NCI-H226 (cell line): ENCODE results near the gene LMTK3.
A peak's percentile ranks its signal among the peaks of the same experiment; 100 is the strongest.

ENCODE experiments used
- DNase-seq: peaks from one replicate; pipeline ENCODE4 v3.0.0-alpha.2; 2015

The LMTK3 gene

DNA sequence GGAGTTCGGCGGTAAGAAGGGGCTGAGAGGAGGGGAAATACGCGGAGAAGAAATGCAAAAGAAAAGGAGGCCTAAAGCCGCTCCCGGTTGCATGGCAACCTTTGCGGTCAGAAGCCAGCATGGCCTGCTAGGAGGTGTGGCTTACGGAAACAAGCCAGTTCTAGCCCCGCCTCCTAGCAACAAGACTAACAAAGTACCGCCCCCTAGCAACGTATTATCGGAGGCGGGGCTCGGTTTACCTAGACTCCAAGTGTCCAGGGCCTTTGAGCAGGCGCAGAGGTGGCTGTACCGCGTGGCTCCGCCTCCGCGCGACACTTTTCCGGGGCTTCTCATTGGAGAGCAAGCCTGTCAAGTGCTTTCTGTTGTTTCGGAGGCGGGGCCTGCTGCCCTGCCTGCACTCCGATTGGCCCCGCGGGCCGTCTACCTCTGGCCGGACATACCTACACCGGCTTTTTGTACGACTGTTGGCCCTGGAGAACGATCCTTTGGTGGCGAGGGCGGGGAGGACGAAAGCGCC, 42.8 kb downstream of the LMTK3 start:
- peak; percentile 100 for DNase-seq

DNA sequence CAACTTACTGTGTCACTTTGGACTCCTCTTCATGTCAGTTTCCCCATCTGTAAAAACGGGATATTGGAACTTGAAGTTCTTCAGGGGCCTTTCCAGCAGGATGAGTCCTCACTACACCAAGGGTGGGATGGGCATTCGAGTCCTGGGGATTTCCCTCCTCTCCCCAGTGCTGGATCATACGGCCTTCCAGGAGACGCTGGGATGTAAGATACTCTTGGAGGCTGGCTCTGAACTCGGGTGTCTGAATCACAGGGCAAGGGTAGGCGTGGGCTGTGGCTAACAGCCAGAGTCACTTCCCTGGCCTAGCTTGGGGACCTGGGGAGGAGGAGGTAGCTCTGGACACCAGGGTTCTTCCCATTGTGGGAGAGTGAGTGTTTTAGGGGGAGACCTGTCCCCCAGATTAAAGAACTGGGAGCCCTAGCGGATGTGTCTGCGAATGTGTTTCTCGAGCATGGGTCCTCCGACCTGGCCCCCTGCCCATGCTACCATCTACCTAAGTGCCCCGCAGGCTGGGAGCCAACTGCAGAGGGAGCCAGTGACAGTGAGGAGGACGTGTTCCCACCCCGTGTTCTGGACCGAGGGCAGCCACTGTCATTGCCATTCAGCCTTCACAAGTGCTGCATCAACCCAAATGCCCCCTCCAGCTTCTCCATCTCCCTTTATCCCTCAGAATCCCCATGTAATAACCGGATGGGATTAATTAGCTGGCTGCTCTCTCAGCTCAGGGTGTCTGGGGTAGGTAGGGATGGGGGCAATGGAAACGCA, 44.9 kb downstream of the LMTK3 start:
- peak; percentile 35 for DNase-seq

DNA sequence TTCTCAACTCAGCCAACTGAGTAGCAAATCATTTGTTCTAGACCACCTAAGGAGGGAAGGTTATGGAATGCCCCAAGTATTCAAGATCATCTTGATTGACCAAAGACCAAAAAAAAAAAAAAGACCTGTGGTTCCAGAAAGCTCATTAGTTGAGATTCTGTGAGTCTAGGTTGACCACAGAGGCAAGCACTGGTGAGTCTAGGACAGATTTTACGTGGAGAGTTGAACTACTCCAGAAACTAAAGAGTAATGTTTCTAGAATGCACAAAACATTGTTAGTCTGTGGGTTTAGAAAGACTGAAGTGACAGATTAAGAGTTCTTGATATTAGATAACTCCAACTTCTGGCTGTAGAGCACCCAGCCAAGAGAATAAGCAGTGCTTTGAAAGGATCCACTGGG, 46.4 kb downstream of the LMTK3 start:
- no peak for DNase-seq

DNA sequence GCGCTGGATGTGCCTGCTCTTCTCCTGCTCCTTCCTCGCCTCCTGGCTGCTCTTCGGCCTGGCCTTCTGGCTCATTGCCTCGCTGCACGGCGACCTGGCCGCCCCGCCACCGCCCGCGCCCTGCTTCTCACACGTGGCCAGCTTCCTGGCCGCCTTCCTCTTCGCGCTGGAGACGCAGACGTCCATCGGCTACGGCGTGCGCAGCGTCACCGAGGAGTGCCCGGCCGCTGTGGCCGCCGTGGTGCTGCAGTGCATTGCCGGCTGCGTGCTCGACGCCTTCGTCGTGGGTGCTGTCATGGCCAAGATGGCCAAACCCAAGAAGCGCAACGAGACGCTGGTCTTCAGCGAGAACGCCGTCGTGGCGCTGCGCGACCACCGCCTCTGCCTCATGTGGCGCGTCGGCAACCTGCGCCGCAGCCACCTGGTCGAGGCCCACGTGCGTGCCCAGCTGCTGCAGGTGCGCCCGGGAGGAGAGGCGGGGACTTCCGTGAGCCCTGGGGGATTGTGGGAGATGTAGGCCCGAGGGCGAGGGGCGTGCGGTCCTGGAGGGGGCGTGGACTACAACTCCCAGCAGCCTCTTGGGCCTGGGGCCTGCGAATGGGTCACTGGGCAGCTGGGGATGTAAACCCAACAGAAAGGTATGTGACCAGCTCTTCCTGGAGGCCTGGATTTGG, 49.5 kb downstream of the LMTK3 start:
- DNase-seq = no peak

DNA sequence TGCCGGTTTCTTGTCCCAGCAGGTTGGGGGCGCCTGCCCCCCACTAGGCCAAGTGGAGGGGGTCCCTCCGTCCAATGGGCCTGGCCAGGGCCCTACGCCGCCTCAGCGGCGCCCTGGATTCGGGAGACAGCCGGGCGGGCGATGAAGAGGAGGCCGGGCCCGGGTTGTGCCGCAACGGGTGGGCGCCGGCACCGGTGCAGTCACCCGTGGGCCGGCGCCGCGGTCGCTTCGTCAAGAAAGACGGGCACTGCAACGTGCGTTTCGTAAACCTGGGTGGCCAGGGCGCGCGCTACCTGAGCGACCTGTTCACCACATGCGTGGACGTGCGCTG, 50.0 kb downstream of the LMTK3 start:
- no peak for DNase-seq

DNA sequence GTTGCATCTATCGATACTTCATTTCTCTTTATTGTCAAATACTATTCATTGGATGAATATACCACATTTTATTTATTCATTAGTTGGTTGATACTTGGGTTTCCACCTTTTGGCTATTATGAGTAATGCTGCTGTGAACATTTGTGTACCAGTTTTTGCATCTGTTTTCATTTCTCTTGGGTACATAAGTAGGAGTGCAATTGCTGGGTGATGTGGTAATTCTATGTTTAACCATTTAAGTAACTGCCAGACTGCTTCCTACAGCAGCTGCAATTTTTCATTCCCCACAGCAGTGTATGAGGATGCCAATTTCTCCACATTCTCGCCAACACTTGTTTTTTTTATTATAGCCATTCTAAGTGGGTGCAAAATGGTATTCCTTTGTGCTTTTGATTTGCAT, 53.6 kb downstream of the LMTK3 start:
- DNase-seq = no peak

DNA sequence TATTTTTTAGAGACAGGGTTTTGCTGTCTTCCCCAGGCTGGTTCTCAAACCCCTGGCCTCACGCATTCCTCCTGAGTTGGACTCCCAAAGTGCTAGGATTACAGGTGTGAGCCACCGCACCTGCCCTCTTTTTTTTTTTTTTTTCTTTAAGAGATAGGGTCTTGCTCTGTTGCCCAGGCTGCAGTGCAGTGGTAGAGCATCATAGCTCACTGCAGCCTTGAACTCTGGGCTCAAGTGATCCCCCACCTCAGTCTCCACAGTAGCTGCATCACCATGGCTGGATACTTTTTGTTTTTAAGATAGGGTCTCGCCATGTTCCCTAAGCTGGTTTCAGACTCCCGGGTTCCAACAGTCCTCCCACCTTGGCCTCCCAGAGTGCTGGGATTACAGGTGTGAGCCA, 54.8 kb downstream of the LMTK3 start:
- DNase-seq = no peak

DNA sequence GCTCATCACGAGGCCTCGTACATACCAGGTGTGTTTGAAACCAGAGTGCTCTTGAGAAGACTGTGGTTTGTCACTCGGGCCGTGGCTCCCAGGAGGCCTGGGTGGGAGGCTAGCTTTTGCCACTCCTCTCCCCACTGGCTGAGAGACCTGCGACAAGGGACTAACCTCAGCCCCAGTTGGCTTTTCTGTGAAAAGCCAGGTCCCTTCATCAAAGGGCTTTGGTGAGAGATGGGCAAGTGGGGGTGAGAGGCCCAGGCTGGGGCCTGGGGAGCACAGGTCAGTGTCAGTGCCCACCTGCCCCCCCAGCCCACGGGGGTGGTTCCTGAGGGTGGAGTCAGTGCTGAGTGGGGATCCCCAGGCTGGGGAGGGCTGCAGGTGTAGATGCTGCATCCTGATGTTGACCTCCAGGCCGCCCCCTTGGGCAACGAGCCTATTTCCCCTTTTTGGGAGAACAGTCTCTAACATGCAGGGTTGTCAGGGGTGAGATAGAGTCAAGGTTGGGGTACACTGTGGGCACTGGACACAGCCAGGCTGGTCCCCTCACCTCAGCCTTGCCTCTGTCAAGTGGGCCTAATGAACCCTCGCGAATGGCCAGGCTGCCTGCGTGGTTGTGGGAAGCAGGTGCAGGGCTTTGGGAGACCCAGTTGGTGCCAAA, 55.6 kb downstream of the LMTK3 start:
- no peak for DNase-seq

DNA sequence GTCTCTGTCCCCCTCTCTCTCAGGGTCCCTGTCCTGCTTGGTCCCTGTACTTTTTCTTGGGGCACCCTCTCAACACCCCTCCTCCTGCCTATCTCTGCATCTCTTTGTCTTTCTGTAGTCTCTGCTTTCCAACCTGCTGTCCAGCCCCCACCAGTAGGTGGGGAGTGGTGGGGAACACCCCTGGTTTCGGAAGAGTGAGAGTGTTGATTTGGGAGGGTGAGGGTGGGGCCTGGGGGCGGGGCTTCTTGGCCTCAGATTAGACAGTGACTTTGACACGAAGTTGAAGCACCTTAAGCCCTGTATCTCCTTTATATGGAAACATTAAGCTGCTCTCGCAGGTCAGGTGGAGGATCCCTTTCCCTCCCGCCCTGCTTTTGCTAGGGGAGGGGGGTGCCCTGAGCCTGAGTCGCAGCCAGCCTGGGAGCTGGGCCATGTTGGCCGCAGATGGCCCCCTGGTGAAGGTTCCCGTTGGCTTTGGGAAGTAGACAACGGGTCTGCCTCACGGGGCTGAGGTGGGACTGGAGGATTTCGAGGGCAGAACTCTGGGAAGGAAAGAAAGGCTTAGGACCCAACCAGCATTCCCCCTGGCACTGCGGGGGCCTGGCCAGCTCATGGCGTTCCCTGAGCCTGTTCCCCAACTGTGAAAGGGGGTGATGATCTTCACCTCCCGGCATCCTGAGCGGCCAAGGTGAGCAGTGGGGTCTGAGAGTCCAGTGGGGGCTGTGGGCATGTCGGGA, 56.3 kb downstream of the LMTK3 start, which contains the start of gene KCNJ14:
TSS of gene KCNJ14 (plus strand) at position 404 of the 737 bp plus-strand sequence. CDS start 6,151 bp downstream, outside the sequence.
- DNase-seq = no peak

DNA sequence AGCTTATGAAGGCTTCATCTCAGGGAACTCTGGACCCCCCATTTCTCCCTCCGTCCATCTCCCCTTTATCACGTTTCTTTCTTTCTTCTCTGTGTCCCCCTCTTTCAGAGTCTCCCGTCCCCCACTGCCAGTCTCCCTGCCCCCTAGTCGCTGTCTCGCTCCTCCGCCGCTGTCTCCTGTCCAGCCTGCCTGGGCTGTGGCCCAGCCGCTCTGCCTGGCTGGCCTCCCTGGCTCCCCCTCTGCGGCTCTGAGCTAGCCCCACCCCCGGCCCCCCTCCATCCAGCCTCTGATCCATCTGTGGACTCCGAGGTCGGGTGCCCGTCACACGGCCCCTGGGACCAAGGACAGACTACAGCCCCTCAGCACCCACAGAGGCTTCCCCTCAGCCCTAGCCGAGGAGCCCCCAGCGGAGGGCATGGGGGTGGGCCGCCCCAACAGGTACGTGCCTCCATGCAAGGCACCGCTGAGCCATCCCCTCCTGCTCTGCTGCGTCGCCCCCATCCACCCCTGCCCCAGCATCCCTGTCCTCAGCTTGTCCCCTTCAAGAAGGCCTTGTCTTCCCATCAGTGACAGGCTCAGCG, 57.4 kb downstream of the LMTK3 start:
- DNase-seq = no peak

DNA sequence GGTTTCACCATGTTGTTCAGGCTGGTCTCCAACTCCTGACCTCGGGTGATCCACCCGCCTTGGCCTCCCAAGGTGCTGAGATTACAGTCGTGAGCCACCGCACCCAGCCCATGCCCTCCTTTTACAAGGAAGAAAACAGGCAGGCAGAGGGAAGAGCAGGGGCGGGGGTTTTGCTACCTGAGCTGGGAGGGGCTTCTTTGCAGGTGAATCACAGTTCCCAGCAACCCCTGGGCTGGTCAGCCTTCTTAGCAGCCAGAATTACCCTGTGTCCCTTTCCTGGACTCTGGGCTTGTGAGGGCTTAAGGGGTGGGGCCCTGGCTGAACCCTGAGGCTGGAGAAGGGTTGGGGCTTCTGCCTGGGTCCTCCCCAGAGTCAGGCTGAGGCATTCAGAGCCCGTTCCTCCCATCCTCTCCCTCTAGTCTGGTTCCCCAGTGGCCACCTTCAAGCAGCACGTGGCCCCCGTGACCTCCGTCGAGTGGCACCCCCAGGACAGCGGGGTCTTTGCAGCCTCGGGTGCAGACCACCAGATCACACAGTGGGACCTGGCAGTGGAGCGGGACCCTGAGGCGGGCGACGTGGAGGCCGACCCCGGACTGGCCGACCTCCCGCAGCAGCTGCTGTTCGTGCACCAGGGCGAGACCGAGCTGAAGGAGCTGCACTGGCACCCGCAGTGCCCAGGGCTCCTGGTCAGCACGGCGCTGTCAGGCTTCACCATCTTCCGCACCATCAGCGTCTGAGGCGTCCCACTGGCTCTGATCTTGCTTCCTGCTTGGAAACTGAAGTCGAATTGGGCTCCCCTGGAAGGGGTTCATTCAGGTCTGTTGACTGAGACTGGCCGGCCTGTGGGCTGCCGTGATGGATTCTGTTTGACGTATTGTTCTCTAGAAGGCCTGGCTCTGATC, 59.1 kb downstream of the LMTK3 start:
- DNase-seq = no peak

DNA sequence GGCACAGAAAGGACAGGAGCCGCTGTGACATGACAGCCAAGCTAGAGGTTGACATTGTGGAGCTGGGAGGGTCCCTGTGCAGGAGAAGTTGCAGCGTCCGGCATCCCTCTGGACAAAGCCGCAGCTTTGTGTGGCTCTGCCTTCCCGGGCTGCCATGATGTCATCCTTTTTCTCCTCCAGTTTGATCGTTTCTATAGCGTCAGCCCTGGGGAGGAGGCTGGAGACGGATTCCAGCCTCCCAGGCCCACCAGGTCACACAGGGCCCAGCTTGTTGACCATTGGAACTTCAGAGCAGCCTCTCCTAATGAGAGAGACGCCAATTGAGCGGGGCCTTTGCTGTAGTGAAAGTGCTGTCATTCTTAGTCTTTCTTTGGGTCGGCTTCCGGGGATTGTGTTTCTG, 60.0 kb downstream of the LMTK3 start:
- DNase-seq = no peak

DNA sequence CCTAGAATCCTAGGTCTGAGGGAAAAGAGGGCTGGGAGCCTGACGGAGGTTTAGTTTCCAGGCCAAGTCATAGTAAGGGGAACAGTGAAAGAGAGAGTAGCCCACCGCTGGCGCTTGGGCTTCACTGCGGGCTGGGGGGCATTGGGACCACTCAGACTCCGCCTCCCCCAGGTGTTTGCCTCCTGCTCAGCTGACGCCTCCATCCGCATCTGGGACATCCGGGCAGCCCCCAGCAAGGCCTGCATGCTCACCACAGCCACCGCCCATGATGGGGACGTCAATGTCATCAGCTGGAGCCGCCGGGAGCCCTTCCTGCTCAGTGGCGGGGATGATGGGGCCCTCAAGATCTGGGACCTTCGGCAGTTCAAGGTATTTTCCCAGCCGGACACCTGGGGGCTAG, 60.8 kb downstream of the LMTK3 start:
- no peak for DNase-seq

DNA sequence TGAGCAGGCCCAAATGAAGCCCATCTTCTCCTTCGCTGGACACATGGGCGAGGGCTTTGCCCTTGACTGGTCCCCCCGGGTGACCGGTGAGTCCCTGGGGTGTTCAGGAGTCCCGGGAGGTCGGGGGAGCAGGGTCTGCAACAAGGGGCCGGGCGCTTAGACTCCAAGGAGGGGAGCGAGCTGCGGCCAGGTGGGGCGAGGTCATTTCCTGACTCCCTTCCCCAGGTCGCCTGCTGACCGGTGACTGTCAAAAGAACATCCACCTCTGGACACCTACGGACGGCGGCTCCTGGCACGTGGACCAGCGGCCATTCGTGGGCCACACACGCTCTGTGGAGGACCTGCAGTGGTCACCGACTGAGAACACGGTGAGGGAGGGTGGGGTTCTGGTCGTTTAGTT, 61.2 kb downstream of the LMTK3 start:
- no peak for DNase-seq

DNA sequence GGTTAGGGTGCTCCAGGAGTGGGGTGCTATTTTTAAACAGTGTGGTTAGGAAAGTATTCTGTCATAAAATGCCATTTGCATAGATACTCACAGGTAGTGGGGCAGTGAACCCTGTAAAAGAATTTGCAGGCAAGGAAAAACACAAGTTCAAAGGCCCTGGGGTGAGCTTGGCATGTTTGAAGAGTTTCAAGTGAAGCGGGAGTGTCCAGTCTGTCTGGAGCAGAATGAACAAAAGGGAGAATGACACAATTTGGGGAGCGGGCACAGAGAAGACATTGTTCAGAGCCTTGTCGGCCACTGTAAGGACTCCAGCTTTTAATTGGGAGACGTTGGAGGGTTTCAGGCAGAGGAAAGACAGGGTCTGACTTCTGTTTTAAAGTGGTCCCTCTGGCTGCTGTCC, 63.1 kb downstream of the LMTK3 start:
- no peak for DNase-seq

DNA sequence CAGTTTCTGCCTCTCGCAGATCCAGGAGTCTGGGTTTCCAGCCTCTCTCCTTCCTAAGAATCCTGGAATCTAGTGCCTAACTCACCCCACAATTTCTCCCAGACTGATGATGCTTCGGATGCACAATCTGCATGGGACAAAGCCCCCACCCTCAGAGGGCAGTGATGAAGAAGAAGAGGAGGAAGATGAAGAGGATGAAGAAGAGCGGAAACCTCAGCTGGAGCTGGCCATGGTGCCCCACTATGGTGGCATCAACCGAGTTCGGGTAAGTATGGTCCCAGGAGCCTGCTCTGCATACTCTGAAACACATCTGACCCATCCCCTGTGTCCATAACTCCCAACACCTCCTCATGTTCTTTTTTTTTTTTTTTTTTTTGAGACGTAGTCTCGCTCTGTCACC, 65.1 kb downstream of the LMTK3 start:
- no peak for DNase-seq

DNA sequence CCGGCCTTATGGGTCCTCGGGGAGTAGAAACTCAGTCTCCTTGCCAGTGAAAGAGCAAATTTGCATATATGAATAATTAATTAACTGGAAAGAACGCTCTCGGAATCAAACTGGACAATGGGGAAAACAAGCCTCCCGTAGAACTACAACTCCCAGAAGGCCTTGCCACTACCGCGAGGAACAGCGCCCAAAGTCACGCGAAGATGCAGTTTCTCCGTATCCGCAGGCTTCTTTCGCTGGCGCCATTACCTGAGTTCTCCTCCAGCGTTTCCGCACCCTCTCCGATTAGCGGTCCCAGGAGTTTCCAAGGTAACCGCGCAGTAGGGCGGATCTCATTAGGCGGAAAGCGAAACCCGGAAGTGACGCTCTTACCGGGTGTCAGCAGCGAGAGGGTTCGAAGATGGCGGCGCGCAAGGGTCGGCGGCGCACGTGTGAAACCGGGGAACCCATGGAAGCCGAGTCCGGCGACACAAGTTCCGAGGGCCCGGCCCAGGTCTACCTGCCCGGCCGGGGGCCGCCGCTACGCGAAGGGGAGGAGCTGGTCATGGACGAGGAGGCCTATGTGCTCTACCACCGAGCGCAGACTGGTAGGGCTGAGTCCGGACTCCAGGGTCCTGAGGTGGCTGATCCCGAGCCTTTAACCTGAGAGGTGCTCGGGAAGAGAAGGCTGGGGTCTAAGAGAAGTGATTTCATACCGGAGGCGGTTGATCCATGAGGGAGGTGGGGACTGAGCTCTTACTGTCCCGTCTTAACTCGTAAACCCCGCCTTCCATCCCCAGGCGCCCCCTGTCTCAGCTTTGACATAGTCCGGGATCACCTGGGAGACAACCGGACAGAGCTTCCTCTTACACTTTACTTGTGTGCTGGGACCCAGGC, 65.8 kb downstream of the LMTK3 start, which contains the start of gene GRWD1:
TSS of gene GRWD1 (plus strand) at position 378 of the 876 bp plus-strand sequence. CDS start at position 401, 23 bp downstream.
- peak; percentile 99 for DNase-seq

DNA sequence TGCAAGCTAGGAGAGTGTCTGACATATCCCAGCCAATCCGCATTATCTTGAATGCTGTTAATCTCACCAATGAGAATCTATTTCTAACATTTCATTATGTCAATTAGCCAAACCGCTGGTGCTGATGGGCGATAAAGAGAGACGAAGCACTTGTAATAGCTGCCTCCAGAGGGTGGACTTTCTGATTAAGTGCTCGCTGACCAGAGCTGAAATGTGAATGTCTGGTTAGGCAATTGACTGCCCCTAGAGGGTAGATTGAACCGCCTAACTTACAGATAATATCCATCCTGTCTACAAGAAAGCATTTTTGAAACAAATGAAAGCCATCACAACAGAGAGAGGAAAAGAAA, 66.4 kb downstream of the LMTK3 start:
- DNase-seq = peak; percentile 63

DNA sequence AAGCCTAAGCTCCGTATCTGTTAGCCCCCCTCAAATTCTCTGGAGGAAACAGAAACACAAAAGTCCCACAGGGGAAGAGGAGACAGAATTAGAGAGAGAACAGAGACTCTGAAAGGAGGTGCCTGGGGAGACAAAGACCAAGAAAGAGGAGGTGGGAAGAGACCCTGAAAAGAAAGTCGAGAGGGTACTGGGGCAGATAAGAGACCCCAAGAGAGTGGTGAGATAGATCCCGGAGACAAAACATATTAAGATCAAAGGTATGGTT, 66.8 kb downstream of the LMTK3 start:
- DNase-seq = no peak

DNA sequence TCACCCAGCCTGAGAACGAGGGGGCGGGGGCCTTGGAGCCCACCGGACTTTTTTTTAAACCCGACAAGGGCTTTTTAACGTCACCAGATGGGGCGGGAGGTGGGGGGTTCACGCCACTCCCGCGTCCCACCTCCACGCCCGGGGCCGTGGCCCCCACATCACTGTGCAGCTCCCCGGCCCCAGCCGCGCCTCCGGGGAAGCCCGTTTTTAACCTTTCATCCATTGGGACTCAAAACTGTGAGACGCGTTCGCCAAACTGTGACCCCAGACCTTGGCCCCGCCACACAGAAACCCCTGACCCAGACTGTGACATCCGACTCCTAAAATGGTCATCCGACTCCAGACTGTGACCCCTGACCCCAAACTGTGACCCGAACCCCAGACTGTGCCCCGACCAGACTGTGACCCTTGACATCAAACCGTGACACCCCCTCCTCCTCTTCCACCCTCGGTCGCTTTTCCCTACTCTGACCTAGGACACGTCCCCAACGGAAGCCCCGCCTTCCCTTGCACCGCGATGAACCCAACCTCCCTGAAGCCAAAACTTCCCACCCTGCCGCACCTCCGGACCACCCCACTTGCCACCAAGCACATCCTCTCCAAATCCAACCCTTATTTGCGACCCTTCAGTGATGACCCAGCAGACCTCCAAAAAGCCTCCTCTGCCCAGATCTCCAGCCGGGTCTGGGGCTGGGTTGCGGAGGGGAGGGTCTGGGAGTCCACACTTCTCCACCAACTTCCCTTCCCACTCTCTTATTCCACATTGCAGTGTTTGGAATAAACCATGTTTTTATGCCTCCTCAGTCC, 67.3 kb downstream of the LMTK3 start:
- no peak for DNase-seq
